Astrocyte of the cerebellum (primary cell): ENCODE results near the gene NELFB.

Experiments used
- DNase-seq: peaks from one replicate; pipeline ENCODE4 v3.0.0-alpha.2; 2011; ENCODE audit warnings: low read depth
- H3K4me3 ChIP-seq: 2 replicates; pipeline ENCODE4 v1.5.1; 2011; ENCODE audit warnings: mild to moderate bottlenecking, low read depth, low read length, moderate library complexity
- CTCF ChIP-seq: IDR thresholded peaks from 2 replicates; pipeline ENCODE4 v1.5.1; 2012; ENCODE audit warnings: low read length, low read depth, moderate library complexity, mild to moderate bottlenecking; ENCODE audit errors: missing control alignments
- in situ Hi-C: cut with HindIII; loops from 2 replicates; pipeline ENCODE4 v1.10.0; 2017; ENCODE audit warnings: low sequenced_read_pairs

Gene NELFB

GRCh38 chr9:137215196-137215986 is 39.7 kb upstream of the NELFB start:
- no peak for DNase-seq
- H3K4me3 ChIP-seq, result no peak overlapping the region
- in situ Hi-C loops, result no loop called here
- no peak for TF ChIP-seq CTCF

GRCh38 chr9:137216188-137216965 is 38.8 kb upstream of the NELFB start:
- DNase-seq, result no peak
- H3K4me3 ChIP-seq, result no peak overlapping the region
- TF ChIP-seq CTCF, result no peak
- in situ Hi-C loops, result no loop called here

- H3K4me3 ChIP-seq, result no peak overlapping the region
- no peak for TF ChIP-seq CTCF
- no peak for DNase-seq
- in situ Hi-C loops, result no loop called here
Measured at GRCh38 chr9:137217276-137218211, 37.6 kb upstream of the NELFB start.

GRCh38 chr9:137218212-137218753 is 36.8 kb upstream of the NELFB start:
- no peak overlapping the region for H3K4me3 ChIP-seq
- no peak for TF ChIP-seq CTCF
- DNase-seq, result no peak
- in situ Hi-C loops, result no loop called here

GRCh38 chr9:137218754-137219271 is 36.3 kb upstream of the NELFB start:
- no peak overlapping the region for H3K4me3 ChIP-seq
- DNase-seq, result no peak
- in situ Hi-C loops, result no loop called here
- no peak for TF ChIP-seq CTCF
